ENCODE measurements around the gene TRMT112.

TRMT112 gene

GRCh38 chr11:64349404-64349803 lies 32.0 kb upstream of the TRMT112 start:
- DNase-seq, result no peak

DNA sequence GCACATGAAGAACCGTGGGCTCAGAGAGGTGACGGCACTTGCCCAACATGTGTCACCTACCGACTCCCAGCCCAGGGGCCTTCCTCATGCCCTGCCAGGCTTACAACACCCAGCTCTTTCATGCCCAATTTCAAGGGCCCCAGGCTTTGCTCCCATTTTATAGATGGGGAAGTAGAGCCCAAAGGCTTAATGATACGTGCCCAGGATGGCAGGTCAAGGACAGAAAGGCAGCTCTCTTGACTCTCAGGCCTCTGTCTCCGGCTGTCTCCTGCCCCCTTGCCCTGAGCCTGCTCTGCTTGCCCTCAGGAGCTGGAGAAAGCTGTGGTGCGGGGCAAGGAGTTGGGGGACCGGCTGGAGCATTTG lies 31.6 kb upstream of the TRMT112 start:
- no peak for DNase-seq

DNA sequence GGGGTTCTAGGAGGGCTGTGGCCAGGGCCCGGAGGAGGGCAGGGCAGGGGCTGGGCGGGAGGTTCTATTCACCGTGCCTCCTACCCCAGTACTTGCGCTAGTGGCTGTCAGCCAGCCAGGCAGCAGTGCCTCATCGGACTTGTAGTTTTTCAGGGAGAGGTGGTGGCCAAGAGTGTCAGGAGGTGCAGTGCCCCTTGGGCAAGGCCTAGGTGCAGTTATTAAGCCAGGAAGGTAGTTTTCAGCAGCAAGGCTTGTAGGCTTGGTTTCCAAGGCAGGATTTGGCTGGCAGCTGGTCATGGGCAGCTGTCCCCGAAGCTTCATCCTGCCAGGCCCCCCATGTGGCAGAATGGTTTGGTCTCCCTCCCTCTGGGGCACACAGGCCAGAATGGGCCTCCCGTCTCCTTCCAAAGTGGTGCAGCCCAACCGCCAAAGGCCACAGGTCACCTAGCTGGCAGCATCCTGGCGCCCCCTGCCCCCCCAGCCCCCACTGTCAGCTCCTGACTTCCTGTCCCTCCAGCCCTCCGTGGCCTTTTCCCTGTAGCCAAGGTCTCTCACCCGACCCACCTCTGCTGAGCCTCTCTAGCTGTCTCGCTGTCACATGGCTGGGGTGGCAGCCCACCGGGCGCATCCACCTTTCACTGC lies 31.1 kb upstream of the TRMT112 start:
- DNase-seq, result no peak

DNA sequence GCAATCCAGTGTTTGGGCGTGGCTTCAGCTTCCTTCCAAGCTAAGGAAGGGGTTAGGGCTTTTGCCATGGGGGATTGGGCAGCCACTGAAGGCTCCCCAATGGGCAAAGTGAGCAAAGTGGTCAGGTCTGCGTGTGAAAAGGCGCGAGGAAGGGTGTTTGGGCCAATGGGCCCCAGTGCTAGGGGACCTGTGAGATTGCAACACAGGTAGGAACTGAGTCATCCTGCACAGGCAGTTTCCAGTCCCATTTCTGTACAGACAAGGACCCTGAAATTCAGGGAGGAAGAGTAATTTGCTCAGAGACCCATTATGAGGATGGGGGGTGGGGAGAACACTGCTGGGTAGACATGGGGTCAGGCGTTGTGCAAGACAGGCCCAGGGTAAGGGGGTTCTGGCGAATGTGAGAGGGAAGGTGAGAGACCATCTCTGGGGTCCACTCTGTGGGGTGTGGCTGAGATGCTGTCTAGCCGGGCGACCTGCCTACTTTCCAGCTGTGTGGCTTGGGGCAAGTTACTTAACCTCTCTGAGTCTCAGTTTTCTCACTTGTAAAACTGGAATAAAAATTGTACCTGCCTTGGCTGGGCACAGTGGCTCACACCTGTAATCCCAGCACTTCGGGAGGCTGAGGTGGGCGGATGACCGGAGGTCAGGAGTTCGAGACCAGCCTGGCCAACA lies 30.0 kb upstream of the TRMT112 start:
- DNase-seq, result no peak

DNA sequence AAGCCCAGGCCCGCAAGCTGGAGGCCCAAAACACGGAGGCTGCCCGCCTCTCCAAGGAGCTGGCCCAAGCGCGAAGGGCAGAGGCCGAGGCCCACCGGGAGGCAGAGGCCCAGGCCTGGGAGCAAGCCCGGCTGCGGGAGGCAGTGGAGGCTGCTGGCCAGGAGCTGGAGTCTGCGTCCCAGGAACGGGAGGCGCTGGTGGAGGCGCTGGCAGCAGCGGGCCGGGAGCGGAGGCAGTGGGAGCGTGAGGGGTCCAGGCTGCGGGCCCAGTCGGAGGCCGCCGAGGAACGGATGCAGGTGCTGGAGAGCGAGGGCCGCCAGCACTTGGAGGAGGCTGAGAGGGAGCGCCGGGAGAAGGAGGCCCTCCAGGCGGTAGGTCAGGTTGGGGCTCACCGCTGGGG lies 27.4 kb upstream of the TRMT112 start:
- no peak for DNase-seq

DNA sequence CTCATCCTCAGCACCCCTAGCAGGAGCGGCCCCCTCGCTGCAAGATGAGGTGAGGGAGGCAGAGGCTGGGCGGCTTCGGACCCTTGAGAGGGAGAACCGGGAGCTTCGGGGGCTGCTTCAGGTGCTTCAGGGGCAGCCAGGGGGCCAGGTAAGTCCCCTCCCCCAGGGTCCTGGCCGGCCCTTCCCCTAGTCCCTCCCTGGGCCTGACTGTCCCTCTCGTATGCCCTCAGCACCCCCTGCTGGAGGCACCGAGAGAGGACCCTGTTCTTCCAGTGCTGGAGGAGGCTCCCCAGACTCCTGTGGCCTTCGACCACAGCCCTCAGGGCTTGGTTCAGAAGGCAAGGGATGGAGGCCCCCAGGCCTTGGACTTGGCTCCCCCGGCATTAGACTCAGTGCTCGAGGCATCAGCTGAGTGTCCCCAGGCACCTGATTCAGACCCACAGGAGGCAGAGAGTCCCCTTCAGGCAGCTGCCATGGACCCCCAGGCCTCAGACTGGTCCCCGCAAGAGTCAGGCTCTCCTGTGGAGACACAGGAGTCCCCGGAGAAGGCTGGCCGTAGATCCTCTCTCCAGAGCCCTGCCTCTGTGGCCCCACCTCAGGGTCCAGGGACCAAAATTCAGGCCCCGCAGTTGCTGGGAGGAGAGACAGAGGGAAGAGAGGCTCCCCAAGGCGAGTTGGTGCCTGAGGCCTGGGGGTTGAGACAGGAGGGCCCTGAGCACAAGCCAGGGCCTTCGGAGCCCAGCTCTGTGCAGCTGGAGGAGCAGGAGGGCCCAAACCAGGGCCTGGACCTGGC lies 26.6 kb upstream of the TRMT112 start:
- DNase-seq, result no peak

DNA sequence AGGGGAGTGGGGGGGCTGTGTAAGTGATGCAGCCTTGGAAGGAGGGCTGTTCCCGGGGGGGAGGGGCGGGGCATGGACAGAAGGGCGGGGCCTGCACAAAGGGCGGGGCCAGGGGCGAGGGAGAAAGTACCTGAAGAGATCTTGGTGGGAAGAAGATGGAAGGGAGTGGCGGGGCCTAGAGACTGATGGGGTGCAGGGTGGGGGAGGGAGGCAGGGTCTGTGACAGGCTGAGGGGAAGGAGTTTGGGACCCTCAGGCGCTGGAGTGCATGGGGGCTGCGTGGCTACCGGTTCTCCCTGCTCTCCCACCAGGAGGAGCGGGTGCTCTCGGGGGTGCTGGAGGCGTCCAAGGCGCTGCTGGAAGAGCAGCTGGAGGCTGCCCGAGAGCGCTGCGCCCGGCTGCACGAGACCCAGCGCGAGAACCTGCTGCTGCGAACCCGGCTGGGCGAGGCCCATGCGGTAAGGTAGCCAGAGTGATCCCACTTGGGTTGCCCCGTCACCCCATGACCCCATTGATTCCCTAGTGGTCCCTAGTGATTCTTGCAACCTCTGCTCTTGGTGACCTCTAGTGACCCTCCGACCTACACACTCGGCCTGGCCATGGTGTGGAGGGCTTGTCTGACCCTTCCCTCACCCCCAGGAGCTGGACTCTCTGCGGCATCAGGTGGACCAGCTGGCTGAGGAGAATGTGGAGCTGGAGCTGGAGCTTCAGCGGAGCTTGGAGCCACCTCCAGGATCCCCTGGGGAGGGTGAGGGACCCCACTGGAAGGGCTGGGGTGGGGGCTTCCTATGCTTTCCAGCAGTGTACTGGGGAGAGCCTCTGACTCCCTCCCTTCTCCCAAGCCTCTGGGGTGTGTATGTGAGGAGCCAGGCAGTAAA lies 25.7 kb upstream of the TRMT112 start:
- DNase-seq, result no peak

GRCh38 chr11:64341851-64342791 lies 24.8 kb upstream of the TRMT112 start:
- peak; percentile 21 for DNase-seq

DNA sequence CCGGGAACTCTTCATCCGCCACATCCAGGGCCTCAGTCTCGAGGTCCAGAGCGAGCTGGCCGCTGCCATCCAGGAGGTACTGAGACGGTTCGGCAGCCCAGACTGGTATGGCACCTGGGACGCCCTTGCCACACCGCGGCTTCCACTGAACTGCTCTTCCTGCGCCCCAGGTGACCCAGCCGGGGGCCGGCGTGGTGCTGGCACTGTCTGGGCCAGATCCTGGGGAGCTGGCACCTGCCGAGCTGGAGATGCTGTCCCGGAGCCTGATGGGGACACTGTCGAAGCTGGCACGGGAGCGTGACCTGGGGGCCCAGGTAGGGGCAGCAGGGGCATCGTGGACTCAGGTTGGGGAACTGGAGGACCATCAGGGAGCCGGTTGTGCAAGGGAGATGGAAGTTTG lies 24.1 kb upstream of the TRMT112 start:
- no peak for DNase-seq

DNA sequence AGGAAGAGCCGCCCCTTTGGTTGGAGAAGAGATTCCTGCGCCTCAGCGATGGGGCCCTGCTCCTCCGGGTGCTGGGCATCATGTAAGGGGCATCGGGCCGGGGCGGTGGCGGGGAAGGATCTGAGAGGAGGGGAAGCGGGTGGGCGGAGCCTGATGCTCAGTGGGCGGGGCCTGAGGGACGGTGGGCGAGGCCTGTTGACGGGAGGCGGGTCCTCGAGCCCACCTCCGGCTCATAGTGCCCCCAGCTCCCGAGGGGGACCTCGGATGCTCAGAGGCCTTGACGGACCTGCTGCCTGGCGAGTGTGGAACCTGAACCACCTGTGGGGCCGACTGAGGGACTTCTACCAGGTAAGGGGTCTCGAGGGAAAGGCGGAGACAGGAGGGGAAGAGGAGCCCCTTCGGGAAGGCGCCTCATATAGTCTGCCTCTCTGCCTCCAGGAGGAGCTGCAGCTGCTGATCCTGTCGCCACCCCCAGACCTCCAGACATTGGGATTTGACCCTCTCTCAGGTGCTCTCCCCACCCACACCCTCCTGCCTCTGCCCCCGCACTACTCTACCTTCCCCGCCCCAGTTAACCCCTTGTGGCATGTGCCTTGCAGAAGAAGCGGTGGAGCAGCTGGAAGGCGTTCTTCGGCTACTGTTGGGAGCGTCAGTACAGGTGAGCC lies 23.4 kb upstream of the TRMT112 start:
- DNase-seq, result no peak

- no peak for DNase-seq
These were observed 22.5 kb upstream of the TRMT112 start, which contains the start of gene CCDC88B for GRCh38 chr11:64339754-64340408. Gene CCDC88B, plus strand, starts transcription at chr11:64340204. Its CDS starts 63 bp downstream, at chr11:64340267.

GRCh38 chr11:64339286-64339685 lies 21.9 kb upstream of the TRMT112 start:
- DNase-seq, result no peak

DNA sequence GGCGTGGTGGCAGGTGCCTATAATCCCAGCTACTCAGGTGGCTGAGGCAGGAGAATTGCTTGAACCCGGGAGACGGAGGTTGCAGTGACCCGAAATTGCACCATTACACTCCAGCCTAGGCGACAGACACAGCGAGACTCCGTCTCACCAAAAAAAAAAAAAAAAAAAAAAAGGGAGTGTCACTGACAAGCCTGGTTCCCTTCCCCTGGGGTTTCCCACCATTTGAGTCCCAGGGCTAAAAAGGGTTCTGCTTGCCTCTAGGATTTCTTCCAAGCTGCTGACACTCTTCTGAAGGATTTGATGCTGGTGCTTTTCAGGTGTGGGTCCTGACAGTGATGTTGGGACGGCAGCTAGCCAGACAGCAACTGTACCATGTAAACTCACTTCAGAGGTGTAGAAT lies 21.4 kb upstream of the TRMT112 start:
- no peak for DNase-seq

GRCh38 chr11:64337538-64338249 lies 20.3 kb upstream of the TRMT112 start:
- DNase-seq, result no peak

DNA sequence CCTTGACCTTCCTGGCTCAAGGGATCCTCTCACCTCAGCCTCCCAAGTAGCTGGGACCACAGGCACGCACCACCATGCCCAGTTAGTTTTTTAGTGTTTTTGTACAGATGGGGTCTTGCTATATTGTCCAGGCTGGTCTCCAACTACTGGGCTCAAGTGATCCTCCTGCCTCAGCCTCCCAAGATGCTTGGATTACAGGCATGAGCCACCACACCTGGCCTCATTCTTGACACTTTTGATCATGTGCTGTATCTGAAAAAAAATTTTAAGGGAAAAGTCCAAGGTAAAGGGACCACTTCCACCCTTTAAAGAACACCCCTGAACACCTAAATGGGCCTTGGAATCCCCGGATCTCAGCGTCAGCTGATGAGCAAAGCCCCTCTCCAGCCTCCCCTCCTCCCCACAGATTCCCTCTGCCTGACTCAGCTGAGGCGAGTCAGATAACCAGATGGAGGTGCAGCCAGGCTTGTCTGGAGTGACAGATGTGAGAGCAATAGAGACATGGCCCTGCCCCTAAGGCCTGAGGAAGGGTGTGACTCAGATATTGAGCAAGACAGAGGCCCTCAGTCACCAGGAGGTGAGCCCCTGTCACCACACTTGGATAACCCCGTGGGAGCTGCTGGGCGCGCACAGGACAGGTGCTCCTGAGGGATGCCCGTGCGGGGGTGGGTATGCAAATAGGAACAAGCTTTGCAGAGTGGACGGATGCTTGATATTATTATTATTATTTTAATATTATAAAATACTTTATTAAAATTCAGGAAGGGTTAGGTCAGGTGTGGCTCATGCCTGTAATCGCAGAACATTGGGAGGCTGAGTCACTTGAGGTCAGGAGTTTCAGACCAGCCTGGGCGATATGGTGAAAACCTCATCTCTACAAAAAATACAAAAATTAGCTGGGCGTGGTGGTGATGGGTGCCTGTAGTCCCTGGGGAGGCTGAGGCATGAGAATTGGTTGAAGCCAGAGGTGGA lies 17.7 kb upstream of the TRMT112 start:
- peak; percentile 85 for DNase-seq

DNA sequence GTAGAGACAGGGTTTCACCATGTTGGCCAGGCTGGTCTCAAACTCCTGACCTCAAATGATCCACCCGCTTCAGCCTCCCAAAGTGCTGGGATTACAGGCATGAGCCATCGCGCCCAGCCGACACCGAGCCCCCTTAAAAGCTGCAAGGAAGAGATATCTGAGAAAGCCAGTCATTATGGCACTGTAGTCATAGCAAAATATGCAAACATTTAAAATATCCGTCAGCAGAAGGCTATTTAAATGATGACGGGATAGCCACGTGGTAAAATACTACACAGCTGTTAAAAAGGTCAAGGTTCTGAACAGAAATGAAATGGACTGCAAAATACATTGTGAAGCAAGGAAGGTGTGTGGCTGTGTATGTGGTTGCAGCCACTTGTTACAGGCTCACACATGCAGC lies 16.2 kb upstream of the TRMT112 start:
- DNase-seq, result no peak

DNA sequence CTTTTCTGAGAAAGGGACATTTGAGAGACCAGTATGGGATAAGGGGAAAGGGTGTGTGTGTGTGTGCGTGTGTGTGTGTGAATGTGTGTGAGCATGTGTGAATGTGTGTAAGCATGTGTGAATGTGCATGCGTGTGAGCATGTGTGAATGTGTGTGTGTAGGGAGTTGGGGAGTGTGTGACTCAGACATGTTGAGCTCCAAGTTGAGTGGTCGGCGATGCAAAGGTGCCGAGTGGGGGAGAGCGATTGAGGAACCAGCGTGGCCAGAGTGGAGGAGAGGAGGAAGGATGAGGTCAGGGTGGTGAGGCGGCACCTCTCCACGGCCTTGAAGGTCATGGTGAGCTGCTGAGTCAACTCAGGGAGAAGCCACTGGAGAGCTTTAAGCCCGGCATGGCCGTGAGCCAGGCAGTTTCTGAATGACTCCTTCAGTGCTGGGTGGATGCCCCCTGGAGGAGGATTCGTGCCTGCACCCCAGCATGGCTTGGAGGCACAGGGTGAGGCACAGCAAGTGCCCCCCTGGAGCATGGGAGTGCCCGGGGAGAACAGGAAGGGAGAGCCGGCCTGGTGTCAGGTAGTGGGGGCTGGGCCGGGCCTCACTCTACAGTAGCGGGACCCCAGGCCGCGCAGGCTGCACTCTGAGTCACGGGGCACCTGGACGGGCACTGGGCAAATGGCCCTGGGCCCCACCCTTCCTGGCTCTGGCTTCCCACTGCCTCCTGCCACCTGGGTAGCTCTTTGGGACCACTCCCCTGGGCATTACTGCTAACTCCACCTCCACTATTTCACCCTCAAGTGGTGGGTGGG lies 14.4 kb upstream of the TRMT112 start:
- DNase-seq, result no peak

- no peak for DNase-seq
These were observed 13.5 kb upstream of the TRMT112 start for GRCh38 chr11:64330888-64331287.
